NB4 (cell line): ENCODE results near the gene FAM53B.

Source experiments
- DNase-seq: peaks from one replicate; pipeline ENCODE4 v3.0.0; 2010; ENCODE audit warnings: low read depth
- H3K4me3 ChIP-seq: one replicate; pipeline ENCODE4 v1.5.1; 2011; ENCODE audit warnings: mild to moderate bottlenecking, low read depth, low read length, moderate library complexity
- MAX ChIP-seq: IDR thresholded peaks from 2 replicates; pipeline ENCODE4 v1.6.1; 2011; ENCODE audit warnings: low read depth, low read length
- MYC ChIP-seq: IDR thresholded peaks from 2 replicates; pipeline ENCODE4 v1.6.1; 2011; ENCODE audit warnings: low read depth, low read length
- POLR2A ChIP-seq: IDR thresholded peaks from 2 replicates; pipeline ENCODE4 v1.6.1; 2011; ENCODE audit warnings: mild to moderate bottlenecking; ENCODE audit not compliant: insufficient read length; ENCODE audit errors: extremely low read depth
- TF ChIP-seq, protein P1 (sequence below): IDR thresholded peaks from one replicate; pipeline ENCODE4 v1.5.1; 2012; ENCODE audit warnings: low read depth, low read length

The FAM53B gene

DNA sequence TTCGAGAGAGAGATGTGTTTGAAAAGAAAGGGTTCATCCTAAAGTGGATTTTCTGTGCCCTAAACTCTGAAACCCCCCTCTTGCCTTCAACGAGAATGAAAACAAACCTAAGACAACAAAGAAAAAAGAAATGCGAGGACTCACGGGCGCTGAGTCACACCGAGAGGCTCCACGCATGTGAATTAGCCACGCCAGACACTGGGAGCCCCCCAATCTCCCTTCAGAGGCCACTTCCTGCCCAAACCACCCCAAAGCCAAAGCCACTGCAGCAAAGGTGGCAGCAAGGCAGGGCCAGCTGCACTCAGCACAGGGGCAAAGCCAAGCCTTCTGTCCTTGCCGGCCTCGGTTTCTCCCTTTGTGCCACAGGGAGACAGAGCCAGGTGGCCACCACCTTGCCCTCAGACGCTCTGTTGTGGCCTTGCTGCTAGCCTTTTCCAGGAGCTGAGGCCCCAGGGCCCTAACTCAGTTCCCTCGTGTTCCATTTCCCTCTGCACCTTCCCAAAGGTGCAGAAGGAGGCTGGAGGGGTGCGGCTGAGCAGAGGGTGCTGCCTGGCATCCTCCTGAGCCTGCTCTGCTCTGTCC is 93.3 kb downstream of the FAM53B start:
- DNase-seq: peak; percentile 60
- no peak overlapping the region for H3K4me3 ChIP-seq
- TF ChIP-seq POLR2A (no peak), MAX (no peak), MYC (no peak; the same call in 1 of the 2 replicates)
- TF ChIP-seq, protein P1, sequence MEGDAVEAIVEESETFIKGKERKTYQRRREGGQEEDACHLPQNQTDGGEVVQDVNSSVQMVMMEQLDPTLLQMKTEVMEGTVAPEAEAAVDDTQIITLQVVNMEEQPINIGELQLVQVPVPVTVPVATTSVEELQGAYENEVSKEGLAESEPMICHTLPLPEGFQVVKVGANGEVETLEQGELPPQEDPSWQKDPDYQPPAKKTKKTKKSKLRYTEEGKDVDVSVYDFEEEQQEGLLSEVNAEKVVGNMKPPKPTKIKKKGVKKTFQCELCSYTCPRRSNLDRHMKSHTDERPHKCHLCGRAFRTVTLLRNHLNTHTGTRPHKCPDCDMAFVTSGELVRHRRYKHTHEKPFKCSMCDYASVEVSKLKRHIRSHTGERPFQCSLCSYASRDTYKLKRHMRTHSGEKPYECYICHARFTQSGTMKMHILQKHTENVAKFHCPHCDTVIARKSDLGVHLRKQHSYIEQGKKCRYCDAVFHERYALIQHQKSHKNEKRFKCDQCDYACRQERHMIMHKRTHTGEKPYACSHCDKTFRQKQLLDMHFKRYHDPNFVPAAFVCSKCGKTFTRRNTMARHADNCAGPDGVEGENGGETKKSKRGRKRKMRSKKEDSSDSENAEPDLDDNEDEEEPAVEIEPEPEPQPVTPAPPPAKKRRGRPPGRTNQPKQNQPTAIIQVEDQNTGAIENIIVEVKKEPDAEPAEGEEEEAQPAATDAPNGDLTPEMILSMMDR: no peak

DNA sequence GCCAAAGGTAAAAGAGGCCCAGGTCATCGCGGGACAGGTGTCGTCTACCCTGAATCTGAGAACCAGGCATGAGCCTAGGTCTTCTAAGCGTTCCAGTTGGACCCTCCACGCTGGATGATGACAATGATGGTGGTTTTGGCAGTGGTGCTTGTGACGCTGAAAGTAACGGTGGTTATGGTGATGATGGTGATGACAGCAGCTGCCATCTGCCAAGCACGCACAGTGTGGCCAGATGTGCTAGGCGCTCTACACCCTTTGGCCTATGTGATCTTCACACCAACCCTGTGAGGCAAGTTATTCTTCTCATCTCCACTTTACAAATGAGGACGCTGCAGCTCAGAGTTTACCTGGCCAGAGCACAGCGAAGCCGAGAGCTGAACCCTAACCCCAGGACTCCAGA is 93.9 kb downstream of the FAM53B start:
- TF ChIP-seq, protein P1: no peak
- TF ChIP-seq MAX (no peak), MYC (no peak), POLR2A (no peak)
- no peak overlapping the region for H3K4me3 ChIP-seq
- DNase-seq: no peak

DNA sequence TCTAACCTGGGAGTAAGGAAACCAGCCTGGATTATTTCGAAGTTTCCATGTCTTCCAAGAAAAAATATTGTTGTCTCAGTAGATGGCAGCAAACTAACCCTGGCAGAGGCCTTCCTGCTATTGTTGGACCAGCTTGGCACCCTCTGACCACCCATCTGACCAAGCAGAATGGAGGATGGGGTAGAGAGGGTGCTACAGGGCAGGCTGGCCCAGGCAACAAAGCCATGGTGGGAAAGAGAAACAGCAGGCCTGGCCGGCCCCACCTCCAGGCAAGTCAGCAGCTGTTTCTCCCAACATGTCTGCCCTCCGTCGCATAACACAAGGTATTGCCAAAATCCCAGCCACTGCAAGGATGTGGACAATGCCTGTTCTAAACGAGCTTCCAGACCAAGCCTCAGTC is 95.0 kb downstream of the FAM53B start:
- no peak overlapping the region for H3K4me3 ChIP-seq
- DNase-seq: peak; percentile 72
- no peak for TF ChIP-seq POLR2A
- no peak for TF ChIP-seq MYC
- TF ChIP-seq MAX: no peak

DNA sequence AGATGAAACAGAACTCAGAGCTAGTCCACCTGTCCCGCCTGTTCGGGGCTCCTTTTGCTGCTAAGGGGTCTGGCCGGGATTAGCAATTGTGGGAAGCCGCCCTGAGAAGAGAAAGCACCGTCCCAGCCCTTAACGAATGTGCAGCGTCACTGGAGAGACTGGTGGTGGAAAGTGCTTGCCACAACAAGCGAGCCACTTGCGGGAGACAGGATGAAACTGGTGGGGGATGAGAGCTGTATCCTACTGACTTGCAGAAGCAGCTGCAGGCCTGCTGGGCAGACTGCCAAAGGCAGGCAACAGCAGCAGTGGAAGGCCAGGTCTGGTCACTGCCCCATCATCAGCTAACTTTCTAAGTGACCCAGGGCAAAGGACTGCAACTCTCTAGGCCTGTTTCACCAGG is 95.4 kb downstream of the FAM53B start:
- peak overlapping the region; percentile 49 for H3K4me3 ChIP-seq
- peak; percentile 96 for DNase-seq
- peak; percentile 38; the same call in 1 of the 2 replicates for TF ChIP-seq MAX
- TF ChIP-seq, protein P1: no peak
- TF ChIP-seq MYC: peak; percentile 53

DNA sequence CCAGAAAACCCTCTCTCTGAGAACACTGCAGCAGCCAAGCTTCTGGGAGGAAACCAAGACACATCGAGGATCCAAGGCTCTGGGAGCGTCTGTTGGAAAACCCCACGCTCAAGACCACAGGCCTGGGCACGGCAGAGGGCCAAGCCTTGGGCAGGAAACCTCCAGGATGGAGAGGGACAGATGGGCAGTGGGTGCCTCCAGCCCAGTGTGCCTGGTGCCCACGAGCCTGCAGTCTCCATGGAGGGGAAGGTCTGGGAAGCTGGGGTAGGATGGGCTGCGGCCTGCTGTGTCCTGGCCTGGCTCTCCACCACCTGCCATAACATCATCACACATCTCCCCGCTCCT is 96.1 kb downstream of the FAM53B start:
- no peak for DNase-seq
- TF ChIP-seq POLR2A (peak; percentile 0), MAX (no peak)
- H3K4me3 ChIP-seq: peak overlapping the region; percentile 49

GRCh38 chr10:124647421-124648130 is 96.6 kb downstream of the FAM53B start:
- TF ChIP-seq MAX (peak; percentile 94), MYC (peak; percentile 98), POLR2A (peak; percentile 15)
- TF ChIP-seq, protein P1: peak; percentile 44
- peak; percentile 98 for DNase-seq
- H3K4me3 ChIP-seq: peak overlapping the region; percentile 49
